OCI-LY1 (cell line): ENCODE data around the gene ZNF41.

Source experiments
- H2AFZ ChIP-seq: fragments of 200-600 bp; sonication (generic), shearing (Covaris generic); 2 replicates; pipeline ENCODE4 v1.6.0; 2014; ENCODE audit warnings: antibody characterized with exemption, mild to moderate bottlenecking, low read length
- H3F3A ChIP-seq: fragments of 200-600 bp; sonication (generic), shearing (Covaris generic); 2 replicates; pipeline ENCODE4 v1.6.0; 2014; ENCODE audit warnings: mild to moderate bottlenecking, antibody characterized with exemption, low read length, moderate library complexity; ENCODE audit not compliant: insufficient read depth
- H3K27ac ChIP-seq: fragments of 200-600 bp; sonication (generic); 2 replicates; pipeline ENCODE4 v1.5.1; 2014; ENCODE audit warnings: low read length, mixed run types, mild to moderate bottlenecking, low read depth; ENCODE audit not compliant: poor library complexity, severe bottlenecking
- H3K27me3 ChIP-seq: fragments of 200-600 bp; sonication (generic); 2 replicates; pipeline ENCODE4 v1.6.0; 2014; ENCODE audit warnings: antibody characterized with exemption, mild to moderate bottlenecking, low read length, moderate library complexity; ENCODE audit not compliant: insufficient read depth
- H3K36me3 ChIP-seq: fragments of 200-600 bp; sonication (generic); 2 replicates; pipeline ENCODE4 v1.6.1; 2014; ENCODE audit warnings: mild to moderate bottlenecking, antibody characterized with exemption, low read length, moderate library complexity, mixed read lengths; ENCODE audit not compliant: insufficient read depth
- H3K4me1 ChIP-seq: fragments of 200-600 bp; sonication (generic); 2 replicates; pipeline ENCODE4 v1.5.1; 2014; ENCODE audit warnings: mild to moderate bottlenecking, low read length, moderate library complexity; ENCODE audit not compliant: insufficient read depth, severe bottlenecking
- H3K4me2 ChIP-seq: fragments of 200-600 bp; sonication (generic), shearing (Covaris generic); 2 replicates; pipeline ENCODE4 v1.6.1; 2014; ENCODE audit warnings: low read length
- H3K4me3 ChIP-seq: fragments of 200-600 bp; sonication (generic); 2 replicates; pipeline ENCODE4 v1.5.1; 2014; ENCODE audit warnings: low read length, low read depth, mild to moderate bottlenecking, mixed read lengths; ENCODE audit not compliant: poor library complexity, severe bottlenecking
- H3K79me2 ChIP-seq: fragments of 200-600 bp; shearing (Covaris generic); 2 replicates; pipeline ENCODE4 v1.6.1; 2016; ENCODE audit warnings: mixed run types, low read length, mixed read lengths; ENCODE audit not compliant: insufficient read depth
- H3K9ac ChIP-seq: fragments of 200-600 bp; sonication (generic), shearing (Covaris generic); 2 replicates; pipeline ENCODE4 v1.6.1; 2014; ENCODE audit warnings: mild to moderate bottlenecking, low read length, mixed read lengths
- H3K9me2 ChIP-seq: fragments of 200-600 bp; sonication (generic), shearing (Covaris generic); 2 replicates; pipeline ENCODE4 v1.6.1; 2014; ENCODE audit warnings: low read depth, mild to moderate bottlenecking, low read length, mixed read lengths
- H3K9me3 ChIP-seq: fragments of 200-600 bp; shearing (Covaris generic); 2 replicates; pipeline ENCODE4 v1.6.1; 2014; ENCODE audit warnings: low read length, mixed read lengths
- H4K20me1 ChIP-seq: fragments of 200-600 bp; sonication (generic), shearing (Covaris generic); 2 replicates; pipeline ENCODE4 v1.6.0; 2016; ENCODE audit warnings: mild to moderate bottlenecking, low read length; ENCODE audit not compliant: insufficient read depth
- CTCF ChIP-seq: fragments of 200-600 bp; sonication (generic), shearing (Covaris generic); IDR thresholded peaks from 2 replicates; pipeline ENCODE4 v1.5.1; 2017; ENCODE audit warnings: mild to moderate bottlenecking, antibody characterized with exemption, low read length, moderate library complexity, mixed read lengths
- EZH2 ChIP-seq: fragments of 200-600 bp; sonication (generic), shearing (Covaris generic); IDR thresholded peaks from 2 replicates; pipeline ENCODE4 v1.8.0; 2017; ENCODE audit warnings: borderline replicate concordance, mixed run types, mild to moderate bottlenecking, antibody characterized with exemption, low read length, moderate library complexity, mixed read lengths

Gene ZNF41

DNA sequence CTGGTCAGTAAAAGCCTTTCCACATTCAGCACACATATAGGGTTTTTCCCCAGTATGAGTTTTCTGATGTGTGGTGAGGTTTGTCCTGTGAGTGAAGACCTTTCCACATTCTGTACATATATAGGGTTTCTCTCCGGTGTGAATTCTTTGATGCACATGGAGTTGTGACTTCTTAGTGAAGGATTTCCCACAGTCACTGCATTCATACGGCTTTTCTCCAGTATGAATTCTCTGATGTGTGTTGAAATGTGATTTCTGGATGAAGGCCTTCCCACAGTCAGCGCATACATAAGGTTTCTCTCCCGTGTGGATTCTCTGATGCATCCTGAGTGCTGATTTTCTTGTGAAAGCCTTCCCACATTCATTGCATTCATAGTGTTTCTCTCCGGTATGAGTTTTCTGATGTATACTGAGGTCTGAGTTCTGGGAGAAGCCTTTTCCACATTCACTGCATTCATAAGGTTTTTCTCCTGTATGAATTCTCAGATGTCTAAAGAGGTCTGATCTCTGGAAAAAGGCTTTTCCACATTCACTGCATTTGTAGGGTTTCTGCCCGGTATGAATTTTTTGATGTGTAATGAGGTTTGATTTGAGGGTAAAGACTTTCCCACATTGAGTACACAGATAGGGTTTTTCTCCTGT lies 34.7 kb downstream of the ZNF41 start:
- Histone ChIP-seq H4K20me1 (no peaks in the 10 kb centered on the region), H3K36me3 (peaks cover 47% of the 10 kb centered on the region), H3K9me3 (peaks cover 2% of the 10 kb centered on the region; the same call in 1 of the 2 replicates)

DNA sequence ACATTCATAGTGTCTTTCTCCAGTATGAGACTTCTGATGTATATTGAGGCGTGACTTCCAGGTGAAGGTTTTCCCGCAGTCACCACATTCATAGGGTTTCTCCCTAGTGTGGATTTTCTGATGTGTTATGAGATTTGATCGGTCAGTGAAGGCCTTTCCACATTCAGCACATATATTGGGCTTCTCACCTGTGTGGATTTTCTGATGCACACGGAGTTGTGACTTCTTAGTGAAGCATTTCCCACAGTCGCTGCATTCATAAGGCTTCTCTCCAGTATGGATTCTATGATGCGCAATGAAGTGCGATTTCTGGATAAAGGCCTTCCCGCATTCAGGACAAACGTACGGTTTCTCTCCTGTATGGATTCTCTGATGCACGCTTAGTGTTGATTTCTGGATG lies 35.4 kb downstream of the ZNF41 start:
- Histone ChIP-seq H3K9ac (no peak overlapping the region), H3K9me3 (peaks cover 2% of the 10 kb centered on the region; the same call in 1 of the 2 replicates), H3K79me2 (no peaks in the 10 kb centered on the region), H3K4me2 (no peak overlapping the region), H3K4me1 (no peaks in the 10 kb centered on the region), H3F3A (no peaks in the 10 kb centered on the region), H3K27me3 (no peaks in the 10 kb centered on the region), H3K9me2 (no peaks in the 10 kb centered on the region), H3K27ac (no peak overlapping the region), H4K20me1 (no peaks in the 10 kb centered on the region), H3K4me3 (no peak overlapping the region), H2AFZ (no peak overlapping the region), H3K36me3 (peaks cover 41% of the 10 kb centered on the region)
- TF ChIP-seq CTCF = no peak
- TF ChIP-seq EZH2 = no peak

More for the DNA sequence above, 34.7 kb downstream of the ZNF41 start:
- Histone ChIP-seq H3F3A (no peaks in the 10 kb centered on the region), H3K4me3 (no peak overlapping the region), H3K9ac (no peak overlapping the region), H2AFZ (no peak overlapping the region), H3K4me1 (no peaks in the 10 kb centered on the region), H3K27me3 (no peaks in the 10 kb centered on the region), H3K9me2 (no peaks in the 10 kb centered on the region), H3K4me2 (no peak overlapping the region), H3K79me2 (no peaks in the 10 kb centered on the region), H3K27ac (no peak overlapping the region)
- no peak for TF ChIP-seq EZH2
- no peak for TF ChIP-seq CTCF

DNA sequence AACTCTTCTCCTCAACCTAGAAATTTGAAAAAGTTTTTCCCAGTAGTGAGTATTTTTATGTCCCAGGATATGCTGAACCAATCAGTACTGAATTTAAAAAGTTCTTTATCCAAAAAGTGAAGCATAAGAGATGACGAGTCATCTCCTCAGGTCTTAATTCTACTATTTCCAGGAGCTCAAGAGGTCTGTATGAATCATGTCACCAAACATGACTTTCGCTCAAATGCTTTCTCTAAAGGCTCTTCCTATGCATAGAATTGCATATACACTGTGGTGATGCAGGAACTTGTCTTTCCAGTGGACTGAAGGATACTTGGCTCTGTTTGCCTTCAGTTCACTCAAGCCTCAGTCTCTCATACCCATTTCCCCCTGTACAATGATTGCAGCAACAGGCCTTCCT lies 36.1 kb downstream of the ZNF41 start:
- Histone ChIP-seq H3F3A (no peaks in the 10 kb centered on the region), H4K20me1 (no peaks in the 10 kb centered on the region), H3K4me2 (no peak overlapping the region), H3K4me1 (no peaks in the 10 kb centered on the region), H3K9me3 (peaks cover 2% of the 10 kb centered on the region; the same call in 1 of the 2 replicates), H3K9me2 (no peaks in the 10 kb centered on the region), H3K36me3 (peaks cover 34% of the 10 kb centered on the region), H3K4me3 (no peak overlapping the region), H2AFZ (no peak overlapping the region), H3K27me3 (no peaks in the 10 kb centered on the region), H3K9ac (no peak overlapping the region), H3K79me2 (no peaks in the 10 kb centered on the region), H3K27ac (no peak overlapping the region)
- TF ChIP-seq EZH2 (no peak), CTCF (no peak)
